GM19452 (cell line): ENCODE measurements around the gene GLI3.

Source experiments
- ATAC-seq: cut with Tn5 transposase; IDR thresholded peaks from one replicate; pipeline ENCODE4 v1.9.1; 2021; ENCODE audit not compliant: unreplicated experiment

The GLI3 gene

DNA sequence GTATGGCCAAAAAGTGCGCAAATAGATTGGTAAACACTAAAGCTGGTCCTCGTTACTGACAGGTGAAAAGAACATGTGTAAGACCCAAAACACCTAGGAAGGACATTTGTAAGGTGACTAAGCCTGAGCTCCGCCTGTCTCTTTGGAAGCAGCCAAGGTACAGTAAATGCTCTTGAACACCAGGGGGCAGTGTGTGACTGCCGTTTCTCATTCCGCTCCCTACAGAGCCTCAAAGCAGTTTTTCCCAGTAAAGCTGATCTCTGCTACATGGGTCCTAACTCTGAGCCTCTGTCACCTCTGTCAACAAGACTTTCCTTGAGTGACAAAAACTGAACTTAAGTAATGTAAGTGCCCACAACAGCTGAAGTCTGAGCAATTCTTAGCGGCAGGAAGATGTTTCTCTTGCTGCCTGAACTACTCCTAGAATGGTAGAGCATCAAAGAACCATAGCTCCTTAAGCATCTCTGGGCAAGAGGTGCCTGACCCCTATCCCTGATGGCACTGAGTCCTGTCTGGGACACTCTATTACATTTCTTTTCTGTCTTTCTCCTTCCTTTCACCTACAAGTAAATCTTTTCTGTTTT, 296.2 kb downstream of the GLI3 start:
- peak; percentile 79 for ATAC-seq

DNA sequence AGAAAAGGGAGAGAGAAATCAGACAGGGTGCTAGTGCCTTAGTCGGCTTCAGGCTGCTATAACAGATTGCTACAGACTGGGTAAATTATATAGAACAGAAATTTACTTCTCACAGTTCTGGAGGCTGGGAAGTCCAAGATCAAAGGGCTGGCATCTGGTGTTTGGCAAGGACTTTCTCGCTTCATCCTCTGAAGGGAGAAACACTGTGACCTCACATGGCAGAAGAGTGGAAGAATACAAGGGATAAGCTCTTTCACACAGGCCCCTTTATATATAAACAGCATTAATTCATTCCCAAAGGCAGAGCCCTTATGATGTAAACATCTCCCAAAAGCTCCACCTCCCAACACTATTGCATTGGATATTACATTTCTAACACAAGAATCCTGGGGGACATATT, 298.6 kb downstream of the GLI3 start:
- no peak for ATAC-seq

DNA sequence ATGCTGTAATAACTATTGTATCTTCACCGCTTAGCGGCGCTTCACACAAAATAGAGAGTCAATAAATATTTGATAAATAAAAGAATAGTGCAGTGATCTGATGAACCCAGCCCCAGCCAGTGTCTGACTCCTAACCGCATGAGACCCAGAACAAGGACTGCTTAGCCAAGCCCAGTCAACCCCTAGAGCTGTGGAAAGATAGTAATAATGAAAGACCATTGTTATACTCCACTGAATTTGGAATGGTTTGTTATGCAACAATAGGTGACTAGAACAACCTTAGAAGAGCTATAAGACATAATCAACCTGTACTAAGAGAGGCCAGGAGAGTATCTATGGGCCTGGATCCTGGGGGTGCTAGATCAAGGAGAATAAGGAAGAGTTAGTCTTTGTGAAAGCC, 303.6 kb downstream of the GLI3 start:
- no peak for ATAC-seq

DNA sequence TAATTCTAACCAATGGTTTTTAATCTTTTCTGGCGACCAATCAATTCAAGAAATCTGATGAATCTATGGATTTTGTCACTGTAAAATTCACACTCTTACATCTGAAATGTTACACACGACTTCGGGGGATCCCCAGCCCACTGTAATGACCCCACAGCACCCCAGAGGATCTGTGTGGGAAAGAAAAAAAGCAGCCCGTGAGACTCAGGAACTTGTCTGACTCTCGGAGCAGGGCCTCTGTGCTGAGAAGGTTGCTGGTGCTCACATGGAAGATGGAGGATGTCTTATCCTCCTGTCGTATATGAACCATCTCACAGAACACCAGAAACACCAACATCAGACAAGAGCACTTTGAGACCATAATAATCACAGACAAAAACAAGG, 305.8 kb downstream of the GLI3 start:
- ATAC-seq, result no peak

DNA sequence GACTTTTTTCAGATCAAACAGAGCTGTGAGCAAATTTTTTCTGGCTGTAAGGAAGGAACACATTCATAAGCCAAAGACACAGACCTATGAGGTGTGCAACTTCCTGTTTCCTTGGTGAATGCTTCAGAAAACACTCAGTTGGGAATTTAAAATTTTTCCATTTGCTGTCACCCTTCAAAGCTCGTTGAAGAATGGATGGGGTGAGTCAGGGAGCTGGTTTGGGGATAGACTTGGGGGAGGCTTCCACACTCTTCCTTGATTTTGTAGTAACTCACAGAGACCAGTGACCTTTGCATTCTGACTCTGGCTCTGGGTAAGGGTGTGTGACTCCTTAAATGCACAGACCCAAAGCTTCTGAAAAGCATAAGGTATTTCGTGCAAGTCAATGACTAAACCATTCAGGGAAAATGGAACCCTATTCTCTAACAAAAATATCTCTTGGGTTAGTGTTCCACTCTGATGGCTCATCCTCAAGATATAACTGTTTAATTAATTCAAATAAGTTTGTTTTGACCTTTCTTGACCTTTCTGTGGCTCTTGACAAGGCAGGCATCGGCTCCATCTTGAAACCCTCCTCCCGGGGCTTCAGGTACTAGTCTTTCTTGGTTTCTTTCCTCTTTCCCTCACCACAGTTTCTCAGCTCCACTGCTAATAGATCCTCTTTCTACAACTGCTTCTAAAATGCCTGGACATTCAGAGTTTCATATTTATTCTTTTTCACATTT, 306.3 kb downstream of the GLI3 start:
- ATAC-seq, result no peak

DNA sequence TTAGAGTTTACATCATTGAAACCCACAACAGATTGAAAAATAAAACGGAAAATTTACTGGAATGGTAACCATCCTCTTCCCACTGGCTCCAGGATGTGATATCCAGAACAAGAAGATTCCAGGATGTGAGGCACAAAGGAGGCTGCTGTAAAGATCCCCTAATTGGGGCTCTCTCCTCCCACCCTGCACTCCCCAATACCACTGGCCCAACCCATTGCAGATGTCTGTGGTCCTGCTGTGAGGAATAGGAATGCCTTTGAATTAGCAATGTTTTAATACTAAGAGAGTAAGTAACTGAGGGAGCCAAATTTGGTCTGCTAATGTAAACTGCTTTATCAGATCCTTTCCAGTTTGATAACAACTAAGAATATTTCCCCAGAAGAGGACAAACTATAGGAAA, 308.2 kb downstream of the GLI3 start:
- ATAC-seq, result no peak

DNA sequence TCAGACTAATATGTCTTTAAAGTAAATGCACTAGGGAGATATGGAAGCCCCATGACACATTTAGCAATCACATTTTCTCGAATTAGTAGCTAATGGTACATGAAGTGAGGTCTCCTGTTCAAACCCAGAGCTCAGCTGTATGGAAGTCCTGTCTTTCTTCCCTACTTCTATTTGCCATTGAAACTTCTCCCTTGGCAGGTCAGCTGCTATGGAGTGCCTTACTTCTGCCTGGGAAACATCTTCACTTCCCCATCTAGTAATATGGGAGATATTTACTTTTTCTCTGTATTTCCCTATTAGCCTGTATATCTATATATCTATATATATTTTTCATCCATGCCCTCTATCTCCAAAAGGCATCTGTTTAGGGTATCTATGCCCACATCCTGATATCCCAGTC, 308.8 kb downstream of the GLI3 start:
- ATAC-seq, result no peak

DNA sequence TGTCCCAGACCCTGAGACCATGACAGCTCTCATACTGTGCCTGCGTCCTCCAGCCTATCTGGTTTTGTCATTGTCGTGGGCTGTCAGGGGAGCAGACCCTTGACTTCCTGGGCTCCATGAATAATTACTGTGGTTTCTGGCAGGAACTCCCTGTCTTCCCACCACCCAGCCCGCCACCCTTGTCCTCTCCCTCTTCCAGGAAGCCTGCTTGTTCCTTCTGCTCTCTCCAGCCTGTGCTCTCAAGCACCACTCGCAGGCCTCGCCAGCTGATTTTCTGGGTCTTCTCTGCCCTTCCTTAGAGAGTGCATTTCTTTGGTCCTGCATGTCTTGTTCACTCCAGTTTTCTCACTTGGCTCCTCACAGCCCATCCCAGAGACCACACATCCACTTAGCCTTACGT, 309.6 kb downstream of the GLI3 start:
- ATAC-seq, result no peak

DNA sequence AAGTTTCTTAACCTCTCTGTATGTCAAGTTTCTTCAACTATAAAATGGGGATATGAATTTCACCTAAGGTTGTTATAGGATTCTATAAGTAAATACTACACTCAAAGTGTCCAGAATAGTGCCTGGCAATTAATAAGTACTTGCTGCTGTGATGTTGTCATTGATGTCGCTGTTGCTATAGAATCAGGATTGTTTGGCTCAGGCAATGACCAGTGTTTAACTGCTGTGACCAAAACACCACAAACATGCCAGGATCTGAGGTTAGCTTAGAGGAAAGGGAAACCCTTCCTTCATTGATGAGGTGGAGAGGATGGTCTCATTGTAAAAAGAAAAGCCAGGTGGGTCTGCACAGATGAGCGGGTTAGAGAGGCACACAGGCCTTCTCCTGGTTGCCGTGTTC, 311.1 kb downstream of the GLI3 start:
- no peak for ATAC-seq

DNA sequence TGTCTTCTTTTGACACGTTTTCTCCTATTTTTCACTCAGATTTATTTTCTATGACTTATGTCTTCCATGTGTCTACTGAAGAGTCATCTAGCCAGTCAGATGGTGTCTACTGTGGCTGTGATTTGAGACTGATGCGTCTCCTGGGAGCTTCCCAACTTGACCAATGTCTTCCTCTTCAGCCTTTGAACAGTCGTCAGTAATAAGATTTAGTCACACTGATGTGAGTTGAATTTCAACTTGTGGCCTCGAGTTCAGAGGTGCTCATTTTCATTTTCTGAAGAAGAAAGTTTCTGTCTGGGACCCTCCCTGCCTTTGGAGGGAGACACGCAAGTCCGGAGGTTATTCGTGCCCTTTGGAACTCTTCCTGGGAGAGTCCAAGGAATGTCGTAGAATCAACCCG, 312.2 kb downstream of the GLI3 start:
- ATAC-seq, result no peak

DNA sequence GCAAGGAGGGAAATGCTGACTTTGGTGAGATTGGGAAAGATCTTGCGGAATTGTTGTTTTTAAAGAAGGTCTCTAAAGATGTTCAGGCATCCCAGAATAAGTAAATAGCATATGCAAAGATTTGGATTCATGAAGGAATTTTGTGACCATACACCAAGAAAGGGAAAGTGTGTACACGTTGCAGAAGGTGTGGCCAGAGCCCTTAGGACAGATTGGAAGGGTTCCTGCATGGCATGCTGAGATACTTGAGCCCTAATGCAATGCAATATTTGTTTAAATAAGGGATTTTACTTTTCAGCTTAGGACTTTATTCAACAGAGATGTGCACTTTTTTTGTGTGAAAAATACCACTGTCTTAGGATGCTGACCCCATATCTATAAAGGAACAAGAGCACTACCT, 314.6 kb downstream of the GLI3 start:
- ATAC-seq, result no peak

DNA sequence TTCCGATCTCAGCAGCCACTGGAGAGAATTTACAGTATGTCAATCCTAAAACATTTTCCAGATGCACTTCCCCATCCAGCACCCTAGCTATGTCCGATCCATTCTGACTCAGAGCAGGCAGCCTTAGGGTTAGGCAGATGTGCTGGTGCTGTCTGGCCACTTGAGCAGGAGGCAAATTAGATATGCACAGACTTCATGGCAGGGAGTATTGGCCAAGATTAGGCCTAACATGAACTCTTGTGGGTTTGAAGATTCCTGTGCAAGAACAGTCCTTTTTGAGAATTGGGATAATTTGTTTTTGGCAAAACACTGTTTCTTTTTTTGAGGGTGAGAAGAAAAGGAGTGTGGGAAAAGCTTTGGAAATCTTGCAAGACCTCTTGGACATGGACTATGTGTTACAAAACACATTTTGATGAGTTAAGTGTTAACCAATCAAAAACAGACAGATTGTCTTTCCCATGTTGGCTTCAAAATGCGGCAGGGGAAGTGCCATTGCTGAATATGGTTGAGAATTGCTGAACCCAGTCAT, 315.5 kb downstream of the GLI3 start:
- ATAC-seq, result no peak

DNA sequence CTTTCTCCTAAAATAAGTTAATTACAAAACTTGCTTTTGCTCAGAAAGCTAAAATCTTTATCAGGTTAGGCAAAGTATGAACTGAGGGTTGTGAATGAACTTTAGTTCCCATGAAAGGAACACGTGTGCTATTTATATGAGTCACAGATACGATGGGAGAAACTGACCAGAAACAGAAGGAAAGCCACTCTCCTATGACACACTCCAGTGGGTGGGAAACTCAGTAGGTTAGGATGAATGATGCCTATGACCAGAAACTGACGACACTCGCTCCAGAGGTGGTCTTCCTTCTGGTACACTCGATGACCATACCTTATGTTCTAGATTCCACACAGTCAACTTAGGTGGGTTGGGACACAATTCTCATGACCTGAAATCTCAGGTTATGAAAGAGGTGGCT, 318.4 kb downstream of the GLI3 start:
- ATAC-seq, result no peak

DNA sequence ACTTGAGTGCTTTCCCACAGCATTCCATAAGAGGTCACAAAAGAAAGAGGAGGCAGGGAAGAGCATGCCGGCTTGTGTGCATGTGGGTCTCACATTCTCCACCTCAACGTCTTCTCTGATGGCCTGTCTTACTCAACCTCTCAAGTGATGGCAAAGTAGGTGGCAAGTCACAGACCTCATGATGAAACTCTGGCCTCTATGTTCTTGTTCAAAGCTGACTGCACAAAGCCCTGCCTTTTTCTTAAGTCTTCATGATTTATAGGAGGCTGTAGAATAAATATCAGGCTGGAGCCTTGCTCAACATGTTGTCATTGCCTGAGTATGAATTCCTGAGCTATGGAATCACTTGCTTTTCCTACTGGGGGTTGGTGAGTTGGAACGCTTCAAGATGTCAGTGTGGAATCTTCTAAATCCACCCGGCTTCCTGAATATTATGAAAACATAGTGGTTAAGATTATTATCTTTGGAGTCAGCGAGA, 320.5 kb downstream of the GLI3 start:
- no peak for ATAC-seq

DNA sequence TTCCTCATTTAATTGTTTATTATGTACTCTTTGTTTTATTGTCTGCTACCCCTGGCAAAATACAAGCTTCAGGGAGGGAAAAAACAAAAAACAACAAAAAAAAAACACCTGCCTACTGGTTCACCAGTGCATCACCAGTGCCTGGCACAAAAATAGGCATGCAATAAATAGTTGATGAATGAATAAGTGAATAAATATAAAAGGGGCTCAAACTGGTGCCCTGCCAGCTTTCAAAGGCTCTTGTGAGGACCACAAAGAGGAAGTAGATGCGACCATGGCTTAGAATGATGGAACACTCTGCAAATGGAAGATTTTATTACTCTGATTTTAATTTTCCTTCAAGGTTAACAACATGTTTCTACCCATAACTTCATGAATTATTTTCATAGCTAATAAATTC, 321.1 kb downstream of the GLI3 start:
- no peak for ATAC-seq

DNA sequence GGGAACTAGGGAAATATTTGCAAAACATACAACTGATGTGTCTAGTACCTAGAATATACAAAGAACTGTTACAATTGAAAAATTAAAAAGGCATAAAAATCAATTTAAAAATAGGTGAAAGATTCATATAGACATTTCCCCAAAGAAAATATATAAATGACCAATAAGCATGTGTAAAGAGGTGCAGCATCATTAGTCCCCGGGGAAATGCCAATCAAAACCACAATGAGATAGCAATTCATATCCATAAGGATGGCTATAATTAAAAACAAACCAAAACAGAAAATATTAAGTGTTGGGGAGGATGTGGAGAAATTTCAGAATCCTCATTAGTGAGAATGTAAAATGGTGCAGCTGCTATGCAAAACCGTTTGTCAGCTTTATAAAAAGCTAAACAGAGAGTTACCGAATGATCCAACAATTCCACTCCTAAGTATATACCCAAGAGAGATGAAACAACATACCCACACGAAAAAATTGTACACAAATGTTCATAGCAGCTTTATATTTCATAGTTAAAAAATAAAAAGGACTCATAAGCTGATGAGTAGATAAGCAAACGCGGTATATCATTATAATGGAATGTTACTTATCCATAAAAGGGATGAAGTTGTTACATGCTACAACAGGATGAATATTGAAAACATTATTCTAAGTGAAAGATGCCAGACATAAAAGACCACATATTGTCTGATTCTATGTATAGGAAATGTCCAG, 324.0 kb downstream of the GLI3 start:
- no peak for ATAC-seq

DNA sequence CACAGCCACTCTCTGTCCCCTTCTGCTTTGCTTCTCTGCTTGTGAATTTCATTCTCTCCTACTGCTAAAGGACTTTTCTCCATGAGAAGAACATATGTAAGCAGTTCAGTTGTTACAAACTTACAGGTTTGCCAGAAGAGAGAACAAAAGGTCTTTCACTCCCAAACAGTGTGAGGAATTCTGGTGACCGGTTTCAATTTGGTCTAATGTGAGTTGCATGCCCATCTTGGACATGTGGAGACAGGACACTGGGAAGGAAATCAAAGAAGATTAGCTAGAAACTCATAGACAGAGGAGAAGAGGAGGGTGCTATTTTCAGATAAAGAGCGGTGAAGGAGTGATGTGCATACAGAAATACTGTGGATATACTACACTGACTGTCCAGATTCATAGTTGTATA, 324.6 kb downstream of the GLI3 start:
- ATAC-seq, result no peak

DNA sequence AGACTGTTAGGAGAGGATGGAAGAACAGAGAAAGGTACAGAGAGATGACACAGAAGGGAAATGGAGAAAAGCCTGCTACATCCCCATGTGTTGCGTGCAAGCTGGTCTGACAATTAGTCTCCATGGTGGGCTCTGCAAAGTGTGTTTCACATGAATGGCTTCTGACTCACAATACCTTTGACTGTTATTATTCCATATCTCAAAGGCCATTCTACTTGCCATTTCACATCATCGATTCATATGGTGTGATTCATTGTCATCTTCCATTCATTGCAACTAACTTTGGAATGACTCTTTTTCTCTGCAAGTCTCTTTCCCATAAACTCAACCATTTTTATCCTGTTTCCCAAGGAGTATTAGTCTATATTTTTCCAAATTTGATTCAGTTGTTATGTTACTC, 325.2 kb downstream of the GLI3 start:
- no peak for ATAC-seq
